H9 (cell line): ENCODE data around the gene DLST. TPM values are rescaled to one million over a fixed set of nuclear protein-coding genes. Genes with fewer than 3 reads are reported as not detected.

Experiments
- DNase-seq: peaks from one replicate; pipeline ENCODE4 v3.0.0-alpha.2; 2017
- H2AFZ ChIP-seq: one replicate; pipeline ENCODE4 v1.6.1; 2013; ENCODE audit warnings: mild to moderate bottlenecking, low read length, control low read depth, moderate library complexity
- H2AK5ac ChIP-seq: 2 replicates; pipeline ENCODE4 v1.6.1; 2013; ENCODE audit warnings: low read length, control low read depth, mixed read lengths; ENCODE audit not compliant: insufficient read length
- H2BK120ac ChIP-seq: one replicate; pipeline ENCODE4 v1.6.1; 2013; ENCODE audit warnings: low read depth, mild to moderate bottlenecking, low read length, control low read depth, inconsistent platforms; ENCODE audit not compliant: poor library complexity, severe bottlenecking
- H2BK12ac ChIP-seq: 2 replicates; pipeline ENCODE4 v1.6.1; 2013; ENCODE audit warnings: low read length, control low read depth, mixed read lengths, low read depth; ENCODE audit not compliant: insufficient read length
- H2BK15ac ChIP-seq: 2 replicates; pipeline ENCODE4 v1.6.1; 2013; ENCODE audit warnings: low read depth, low read length, control low read depth
- H2BK20ac ChIP-seq: one replicate; pipeline ENCODE4 v1.6.1; 2013; ENCODE audit warnings: low read depth, mild to moderate bottlenecking, low read length, control low read depth, inconsistent platforms; ENCODE audit not compliant: poor library complexity, severe bottlenecking
- H2BK5ac ChIP-seq: 2 replicates; pipeline ENCODE4 v1.6.1; 2013; ENCODE audit warnings: low read length, control low read depth, mixed read lengths; ENCODE audit not compliant: insufficient read length
- H3K14ac ChIP-seq: 2 replicates; pipeline ENCODE4 v1.6.1; 2013; ENCODE audit warnings: low read length, control low read depth; ENCODE audit not compliant: insufficient read depth
- H3K18ac ChIP-seq: 2 replicates; pipeline ENCODE4 v1.6.1; 2013; ENCODE audit warnings: low read depth, mild to moderate bottlenecking, mixed read lengths, low read length, control low read depth; ENCODE audit not compliant: insufficient read length
- H3K23ac ChIP-seq: 2 replicates; pipeline ENCODE4 v1.6.1; 2013; ENCODE audit warnings: low read length, control low read depth, mixed read lengths, low read depth; ENCODE audit not compliant: insufficient read length
- H3K23me2 ChIP-seq: 2 replicates; pipeline ENCODE4 v1.6.1; 2013; ENCODE audit warnings: low read depth, mild to moderate bottlenecking, mixed read lengths, low read length, control low read depth; ENCODE audit not compliant: insufficient read length, poor library complexity, severe bottlenecking
- H3K27ac ChIP-seq: 2 replicates; pipeline ENCODE4 v1.5.1; 2013; ENCODE audit warnings: low read length, control low read depth, mixed read lengths, low read depth; ENCODE audit not compliant: insufficient read length
- H3K27me3 ChIP-seq: 2 replicates; pipeline ENCODE4 v1.6.1; 2013; ENCODE audit warnings: low read length, control low read depth, inconsistent platforms; ENCODE audit not compliant: insufficient read depth
- H3K4ac ChIP-seq: 2 replicates; pipeline ENCODE4 v1.6.1; 2013; ENCODE audit warnings: low read depth, mild to moderate bottlenecking, control low read depth, inconsistent platforms, low read length, moderate library complexity
- H3K4me1 ChIP-seq: 2 replicates; pipeline ENCODE4 v1.6.1; 2013; ENCODE audit warnings: low read length, control low read depth, inconsistent platforms; ENCODE audit not compliant: insufficient read depth
- H3K4me2 ChIP-seq: 2 replicates; pipeline ENCODE4 v1.6.1; 2013; ENCODE audit warnings: low read length, control low read depth, mixed read lengths; ENCODE audit not compliant: insufficient read length, insufficient read depth
- H3K56ac ChIP-seq: 2 replicates; pipeline ENCODE4 v1.6.1; 2013; ENCODE audit warnings: low read depth, mild to moderate bottlenecking, mixed read lengths, low read length, control low read depth; ENCODE audit not compliant: insufficient read length
- H3K79me1 ChIP-seq: 2 replicates; pipeline ENCODE4 v1.6.1; 2013; ENCODE audit warnings: low read depth, mild to moderate bottlenecking, moderate library complexity, low read length, control low read depth, inconsistent platforms; ENCODE audit not compliant: insufficient read depth, poor library complexity, severe bottlenecking
- H3K79me2 ChIP-seq: 2 replicates; pipeline ENCODE4 v1.6.1; 2013; ENCODE audit warnings: low read length, control low read depth, inconsistent platforms; ENCODE audit not compliant: insufficient read depth
- H3K9ac ChIP-seq: 2 replicates; pipeline ENCODE4 v1.6.1; 2013; ENCODE audit warnings: low read length, control low read depth, mixed read lengths; ENCODE audit not compliant: insufficient read length; ENCODE audit errors: extremely low read depth
- H3K9me3 ChIP-seq: one replicate; pipeline ENCODE4 v1.6.1; 2013; ENCODE audit warnings: low read depth, low read length, inconsistent platforms; ENCODE audit not compliant: control insufficient read depth
- H3T11ph ChIP-seq: one replicate; pipeline ENCODE4 v1.6.1; 2013; ENCODE audit warnings: mild to moderate bottlenecking, low read length, control low read depth, inconsistent platforms
- H4K20me1 ChIP-seq: one replicate; pipeline ENCODE4 v1.6.1; 2013; ENCODE audit not compliant: control insufficient read depth, insufficient read length, insufficient read depth
- H4K5ac ChIP-seq: 2 replicates; pipeline ENCODE4 v1.6.1; 2013; ENCODE audit warnings: low read depth, mild to moderate bottlenecking, mixed read lengths, low read length, control low read depth; ENCODE audit not compliant: insufficient read length
- H4K8ac ChIP-seq: replicated peaks from 2 replicates; pipeline ENCODE4 v1.6.1; 2013; ENCODE audit warnings: low read length, control low read depth, mixed read lengths, low read depth; ENCODE audit not compliant: insufficient read length
- H4K91ac ChIP-seq: 2 replicates; pipeline ENCODE4 v1.6.1; 2013; ENCODE audit warnings: low read depth, mild to moderate bottlenecking, moderate library complexity, mixed read lengths, low read length, control low read depth; ENCODE audit not compliant: insufficient read length
- H3K27ac Mint-ChIP-seq, 3 experiments: 2 replicates in 2 of 3; 3 replicates in 1 of 3; pipeline ENCODE4 v1.8.0; 2020 to 2021; ENCODE audit warnings: mixed read lengths in 3 of 3, mild to moderate bottlenecking in 1 of 3, moderate library complexity in 1 of 3
- H3K27me3 Mint-ChIP-seq: 2 replicates; pipeline ENCODE4 v1.8.0; 2021; ENCODE audit warnings: low read depth, mild to moderate bottlenecking, moderate library complexity, mixed read lengths
- H3K36me3 Mint-ChIP-seq, 3 experiments: 2 replicates in 2 of 3; 3 replicates in 1 of 3; pipeline ENCODE4 v1.8.0; 2020 to 2021; ENCODE audit warnings: low read depth in 3 of 3, mixed read lengths in 3 of 3; ENCODE audit not compliant: insufficient read depth in 1 of 3
- H3K4me1 Mint-ChIP-seq, 2 experiments: 2 replicates each; pipeline ENCODE4 v1.8.0; 2020; ENCODE audit warnings: mixed read lengths in 2 of 2
- H3K4me3 Mint-ChIP-seq, 2 experiments: 2 replicates in 1 of 2; 3 replicates in 1 of 2; pipeline ENCODE4 v1.8.0; 2020 to 2021; ENCODE audit warnings: mild to moderate bottlenecking in 2 of 2, mixed read lengths in 2 of 2, moderate library complexity in 1 of 2
- H3K9me3 Mint-ChIP-seq, 2 experiments: 2 replicates in 1 of 2; 3 replicates in 1 of 2; pipeline ENCODE4 v1.8.0; 2020; ENCODE audit warnings: mild to moderate bottlenecking in 2 of 2, mixed read lengths in 2 of 2, moderate library complexity in 1 of 2
- WGBS: extraction: QIAGEN DNeasy Blood & Tissue Kit; methylation state at CpG from one replicate; pipeline ENCODE4 v1.1.7; 2013; ENCODE audit warnings: missing lambda C conversion rate, low lambda C conversion rate, mixed read lengths; ENCODE audit not compliant: insufficient read length; ENCODE audit errors: extremely low coverage; 5-methylcytosine and 5-hydroxymethylcytosine counted together
- total RNA-seq: library from RNA; stranded (reverse); gene quantifications from 2 replicates; pipeline ENCODE4 v1.2.1, GENCODE V29; 2021
- TF ChIP-seq, protein P1 (sequence below): fragments of 200-600 bp; sonication (generic); conservative IDR thresholded peaks from 3 replicates; pipeline ENCODE4 v1.8.0; 2021; ENCODE audit warnings: antibody characterized with exemption, mild to moderate bottlenecking

DLST gene
- total RNA-seq, 1 experiment from 2014 or later: 116 TPM

- no peak overlapping the region for H2BK12ac ChIP-seq
- H3K27ac ChIP-seq: no peak overlapping the region
- H3K14ac ChIP-seq: no peak overlapping the region; the same call in 1 of the 2 replicates
- no peak overlapping the region for H3K4ac ChIP-seq
- H3T11ph ChIP-seq: no peak overlapping the region
- H4K5ac ChIP-seq: no peak overlapping the region
- no peak overlapping the region for H2BK15ac ChIP-seq
- no peaks in the 10 kb centered on the region for H3K4me1 ChIP-seq
- Mint-ChIP-seq H3K36me3 (peaks cover 6 to 24% (median 6%) of the 10 kb centered on the region in 3 experiments), H3K27me3 (no peaks in the 10 kb centered on the region; the same call in 1 of the 2 replicates), H3K4me3 (no peak overlapping the region), H3K27ac (peak overlapping the region in 2 of 3 experiments; percentile 58 to 88; a peak in 2 of 7 replicates), H3K4me1 (peaks cover 12 to 15% of the 10 kb centered on the region in 2 experiments), H3K9me3 (no peaks in the 10 kb centered on the region)
- no peak overlapping the region for H2BK20ac ChIP-seq
- H2BK5ac ChIP-seq: no peak overlapping the region
- H3K23ac ChIP-seq: no peak overlapping the region
- no peak overlapping the region for H2AK5ac ChIP-seq
- no peak overlapping the region for H3K56ac ChIP-seq
- H2AFZ ChIP-seq: no peak overlapping the region
- no peak for DNase-seq
- no CpG with 5 or more reads among the region's 6 CpGs for WGBS
- no peaks in the 10 kb centered on the region for H3K79me2 ChIP-seq
- H4K91ac ChIP-seq: no peak overlapping the region
- H2BK120ac ChIP-seq: no peak overlapping the region
- TF ChIP-seq, protein P1, sequence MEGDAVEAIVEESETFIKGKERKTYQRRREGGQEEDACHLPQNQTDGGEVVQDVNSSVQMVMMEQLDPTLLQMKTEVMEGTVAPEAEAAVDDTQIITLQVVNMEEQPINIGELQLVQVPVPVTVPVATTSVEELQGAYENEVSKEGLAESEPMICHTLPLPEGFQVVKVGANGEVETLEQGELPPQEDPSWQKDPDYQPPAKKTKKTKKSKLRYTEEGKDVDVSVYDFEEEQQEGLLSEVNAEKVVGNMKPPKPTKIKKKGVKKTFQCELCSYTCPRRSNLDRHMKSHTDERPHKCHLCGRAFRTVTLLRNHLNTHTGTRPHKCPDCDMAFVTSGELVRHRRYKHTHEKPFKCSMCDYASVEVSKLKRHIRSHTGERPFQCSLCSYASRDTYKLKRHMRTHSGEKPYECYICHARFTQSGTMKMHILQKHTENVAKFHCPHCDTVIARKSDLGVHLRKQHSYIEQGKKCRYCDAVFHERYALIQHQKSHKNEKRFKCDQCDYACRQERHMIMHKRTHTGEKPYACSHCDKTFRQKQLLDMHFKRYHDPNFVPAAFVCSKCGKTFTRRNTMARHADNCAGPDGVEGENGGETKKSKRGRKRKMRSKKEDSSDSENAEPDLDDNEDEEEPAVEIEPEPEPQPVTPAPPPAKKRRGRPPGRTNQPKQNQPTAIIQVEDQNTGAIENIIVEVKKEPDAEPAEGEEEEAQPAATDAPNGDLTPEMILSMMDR: no peak
- H3K18ac ChIP-seq: no peak overlapping the region
- H3K23me2 ChIP-seq: no peaks in the 10 kb centered on the region
- no peak overlapping the region for H4K8ac ChIP-seq
- H3K4me2 ChIP-seq: no peak overlapping the region
- H3K9ac ChIP-seq: no peak overlapping the region
- H3K79me1 ChIP-seq: no peaks in the 10 kb centered on the region
- H3K9me3 ChIP-seq: no peaks in the 10 kb centered on the region
- H4K20me1 ChIP-seq: no peaks in the 10 kb centered on the region
- H3K27me3 ChIP-seq: no peaks in the 10 kb centered on the region
Measured at GRCh38 chr14:74907744-74908143, 26.0 kb downstream of the DLST start.
